NCI-H524 treated with DMSO at 0.1 percent for 48 hours (cell line): ENCODE results near the gene EXOC6B.
"Not testable (repeated sequence)": the region's sequence is repeated elsewhere in the genome, so short reads cannot be mapped to it uniquely, and the experiment has no call there.

Experiments
- DNase-seq: peaks from one replicate; lab custom pipeline; 2025; lab: John Stamatoyannopoulos, UW

EXOC6B gene

GRCh38 chr2:72604468-72604867 is 221.4 kb downstream of the EXOC6B start:
- no peak for DNase-seq

DNA sequence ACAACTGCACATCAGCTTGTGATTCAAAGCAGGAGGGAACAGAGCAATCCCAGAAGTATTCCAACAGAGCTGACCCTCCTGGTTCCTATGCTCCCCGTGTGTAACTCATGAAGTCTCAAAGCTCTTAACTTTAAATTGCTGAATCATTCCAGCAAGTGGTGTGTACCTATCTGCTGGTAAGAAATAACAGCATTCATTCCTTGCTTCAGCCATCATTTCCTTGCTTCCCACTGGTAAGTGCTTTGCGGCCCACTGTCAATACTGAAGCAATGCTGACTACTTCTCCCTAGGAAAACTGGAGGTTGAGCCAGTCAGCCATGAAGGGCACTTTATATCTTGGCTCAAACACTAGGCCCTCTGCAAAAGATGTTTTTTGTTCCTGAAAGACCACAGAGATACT is 222.4 kb downstream of the EXOC6B start:
- no peak for DNase-seq

DNA sequence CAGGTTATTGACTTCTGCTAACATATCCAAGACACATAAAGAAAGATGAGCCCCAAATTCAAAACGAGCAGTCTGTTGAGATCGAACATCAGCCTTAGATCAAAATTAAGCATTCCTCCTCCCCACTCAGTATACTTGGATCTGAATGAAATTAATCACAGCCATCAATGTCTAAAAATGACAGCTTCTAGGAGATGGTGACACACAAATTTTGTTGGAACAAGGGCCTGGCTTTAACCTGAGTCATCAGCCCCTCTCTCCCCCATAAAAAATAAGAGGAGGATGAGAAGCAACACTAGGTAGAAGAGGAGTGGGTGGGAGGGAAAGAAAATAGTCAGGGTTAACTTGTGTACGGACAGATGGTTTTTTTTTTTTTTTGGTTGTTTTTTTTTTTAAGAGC is 223.1 kb downstream of the EXOC6B start:
- DNase-seq = no peak

DNA sequence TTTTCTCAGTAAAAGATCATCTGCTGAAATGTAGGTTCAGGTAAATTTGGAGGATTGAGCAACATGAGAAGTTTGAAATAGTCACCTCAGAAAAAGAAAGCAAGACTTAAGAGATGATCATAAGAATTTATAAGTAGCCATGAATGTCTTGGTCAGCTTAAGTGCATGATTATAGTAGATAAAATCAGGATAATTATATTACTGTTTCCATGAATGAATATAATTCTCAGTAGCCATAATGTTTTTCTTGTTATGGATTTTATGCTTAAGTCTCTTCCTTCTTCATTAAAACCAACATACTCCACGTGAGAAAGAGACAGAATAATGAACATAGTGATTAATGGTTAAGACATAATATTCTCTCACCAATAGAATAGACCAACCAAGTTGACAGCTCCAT is 223.7 kb downstream of the EXOC6B start:
- DNase-seq = no peak

GRCh38 chr2:72583836-72584235 is 242.0 kb downstream of the EXOC6B start:
- not testable (repeated sequence) for DNase-seq

- DNase-seq = no peak
These were observed 242.5 kb downstream of the EXOC6B start for GRCh38 chr2:72583376-72583775.

DNA sequence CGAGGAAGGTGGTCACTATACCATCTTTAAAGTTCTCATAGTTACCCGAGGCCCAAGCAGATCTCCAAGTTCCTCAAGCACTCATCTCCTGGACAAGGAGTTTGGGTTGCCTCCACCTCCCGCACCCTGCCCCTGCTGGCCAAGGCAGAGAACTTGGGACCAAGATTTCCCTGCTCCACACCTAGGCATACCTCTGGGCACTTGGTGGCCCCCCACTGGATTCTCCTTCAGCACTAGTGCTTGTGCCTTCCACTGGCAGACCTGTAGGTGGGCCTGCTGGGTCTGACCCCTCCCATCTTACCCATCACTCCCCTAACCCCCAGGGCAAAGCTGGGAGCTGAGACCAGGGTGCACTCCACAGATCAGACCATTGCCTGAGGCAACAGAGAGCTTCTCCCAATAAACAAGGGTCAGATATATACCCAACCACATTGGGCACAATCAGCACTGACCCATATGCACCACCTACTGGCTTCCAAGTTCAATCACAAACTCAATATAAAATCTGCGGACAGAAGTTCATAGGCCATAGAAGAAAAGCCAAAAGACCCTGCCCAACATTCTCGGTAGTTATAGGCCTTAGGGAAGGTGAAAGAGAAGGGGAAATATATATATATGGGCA is 244.2 kb downstream of the EXOC6B start:
- no peak for DNase-seq

DNA sequence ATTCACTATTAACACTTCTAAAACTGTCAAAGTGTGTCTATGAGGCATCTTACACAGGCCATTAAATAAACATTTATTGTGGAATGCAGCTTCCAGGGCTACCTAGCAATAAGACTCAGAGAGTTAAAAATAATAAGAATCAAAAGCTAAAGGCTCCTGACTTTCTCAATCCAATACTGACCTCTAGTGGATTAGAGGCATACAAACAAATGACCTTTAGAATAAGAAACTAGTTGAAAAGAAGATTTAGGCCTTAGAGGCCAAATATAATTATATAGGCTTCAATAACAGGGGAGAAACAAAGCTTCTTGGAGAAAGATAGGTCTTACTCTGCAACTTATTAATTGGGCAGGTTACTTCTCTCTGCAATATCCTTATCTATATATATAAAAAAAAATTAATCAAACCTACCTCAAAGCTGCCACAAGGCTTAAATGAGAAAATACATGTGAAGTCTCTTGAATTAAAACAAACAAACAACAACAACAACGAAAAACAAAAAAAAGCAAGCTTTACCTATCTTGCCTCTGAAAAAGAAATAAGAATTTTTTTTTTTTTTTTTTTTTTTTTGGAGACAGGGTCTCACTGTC is 246.1 kb downstream of the EXOC6B start:
- DNase-seq = no peak

DNA sequence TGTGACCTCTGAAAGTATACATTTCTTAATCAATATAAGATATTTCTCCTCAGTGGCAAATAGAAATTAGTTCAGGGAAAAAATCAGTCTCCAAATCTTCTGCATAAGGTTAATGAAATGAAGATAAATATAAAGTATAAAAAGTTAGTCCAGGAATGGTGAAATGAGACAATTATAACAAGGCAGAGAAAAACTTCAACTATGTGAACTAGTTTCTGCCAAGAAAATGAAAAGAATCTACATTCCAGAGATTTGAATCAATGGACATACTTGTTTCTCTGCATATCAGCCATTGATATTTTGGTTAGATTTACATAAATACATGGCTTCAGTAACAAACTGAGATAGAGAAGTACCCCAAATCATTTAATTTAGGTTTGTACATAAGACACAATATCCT is 249.0 kb downstream of the EXOC6B start:
- no peak for DNase-seq

DNA sequence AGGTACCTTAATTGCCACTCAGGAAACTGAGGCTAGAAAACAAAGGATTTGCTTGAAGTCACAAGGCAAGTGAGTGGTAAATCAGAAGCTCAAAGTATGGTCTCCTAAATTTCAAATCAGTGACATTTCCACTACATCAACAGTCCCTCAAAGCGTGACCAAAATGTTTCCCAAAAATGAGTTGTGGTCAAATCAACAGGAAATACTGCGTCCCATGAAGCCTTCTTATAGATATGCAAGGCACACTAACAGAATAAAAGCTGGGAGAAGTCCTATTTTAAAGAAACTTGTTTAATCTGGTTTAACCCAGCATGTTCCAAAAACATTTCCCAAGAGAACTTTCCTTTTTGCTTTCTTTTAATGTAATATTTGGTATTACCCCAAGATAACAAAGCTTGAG is 249.4 kb downstream of the EXOC6B start:
- no peak for DNase-seq

DNA sequence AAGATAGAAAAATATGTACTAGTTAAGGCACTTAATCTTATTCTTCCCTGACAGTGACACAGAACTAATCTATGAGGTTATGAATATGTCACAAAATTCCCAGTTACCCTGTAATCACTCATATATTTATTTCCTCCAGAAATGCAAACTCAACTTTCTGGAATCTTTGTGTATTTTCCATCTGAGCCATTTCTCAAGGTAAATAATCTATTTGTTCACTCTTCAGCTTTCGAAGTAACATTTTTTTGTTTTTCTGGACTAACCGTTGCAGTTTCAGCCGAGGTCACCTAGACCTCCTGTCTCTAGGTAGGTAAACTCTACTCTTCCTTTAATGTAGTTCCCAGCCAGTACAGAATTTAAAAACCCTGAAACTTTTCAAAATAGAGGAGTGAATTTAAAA is 250.9 kb downstream of the EXOC6B start:
- DNase-seq = no peak

DNA sequence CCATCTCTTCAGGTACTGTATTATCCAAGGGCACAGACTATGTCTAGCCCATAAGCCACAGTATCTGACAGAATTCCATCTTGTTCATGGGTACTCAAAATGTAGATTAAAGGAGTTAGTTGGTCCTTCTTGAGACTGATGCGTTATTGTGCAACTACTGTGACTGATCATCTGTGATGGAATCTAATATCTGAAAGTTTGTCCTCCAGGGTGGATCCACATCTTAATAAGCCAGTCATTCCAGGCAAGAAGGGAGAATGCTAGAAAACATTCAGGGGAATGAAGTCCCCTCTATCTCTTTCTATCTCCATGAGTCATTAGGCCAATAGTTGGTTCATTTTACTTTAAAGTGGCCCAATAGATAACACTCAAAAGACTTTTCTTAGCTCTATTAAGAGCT is 252.6 kb downstream of the EXOC6B start:
- DNase-seq = no peak

DNA sequence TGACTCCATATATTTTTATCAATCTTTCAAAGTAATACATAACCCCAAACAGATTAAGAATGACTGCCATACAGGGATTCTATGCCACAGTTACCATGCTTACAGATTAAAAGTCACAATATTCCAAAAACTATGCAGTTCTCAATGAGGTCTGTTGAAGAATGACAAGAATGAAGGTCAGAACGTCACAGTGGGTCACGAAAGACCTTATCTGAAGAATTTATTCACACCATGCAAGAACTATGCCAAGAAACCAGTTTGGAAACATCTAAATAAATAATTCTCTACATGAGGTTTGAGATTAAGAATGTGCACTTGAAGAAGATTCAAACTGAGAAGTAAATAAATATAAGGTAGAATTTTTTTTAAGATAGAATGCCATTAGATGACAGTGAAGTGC is 253.3 kb downstream of the EXOC6B start:
- no peak for DNase-seq

- no peak for DNase-seq
These were observed 255.4 kb downstream of the EXOC6B start for GRCh38 chr2:72570413-72570812.

- DNase-seq = no peak
These were observed 263.2 kb downstream of the EXOC6B start for GRCh38 chr2:72562451-72563153.

DNA sequence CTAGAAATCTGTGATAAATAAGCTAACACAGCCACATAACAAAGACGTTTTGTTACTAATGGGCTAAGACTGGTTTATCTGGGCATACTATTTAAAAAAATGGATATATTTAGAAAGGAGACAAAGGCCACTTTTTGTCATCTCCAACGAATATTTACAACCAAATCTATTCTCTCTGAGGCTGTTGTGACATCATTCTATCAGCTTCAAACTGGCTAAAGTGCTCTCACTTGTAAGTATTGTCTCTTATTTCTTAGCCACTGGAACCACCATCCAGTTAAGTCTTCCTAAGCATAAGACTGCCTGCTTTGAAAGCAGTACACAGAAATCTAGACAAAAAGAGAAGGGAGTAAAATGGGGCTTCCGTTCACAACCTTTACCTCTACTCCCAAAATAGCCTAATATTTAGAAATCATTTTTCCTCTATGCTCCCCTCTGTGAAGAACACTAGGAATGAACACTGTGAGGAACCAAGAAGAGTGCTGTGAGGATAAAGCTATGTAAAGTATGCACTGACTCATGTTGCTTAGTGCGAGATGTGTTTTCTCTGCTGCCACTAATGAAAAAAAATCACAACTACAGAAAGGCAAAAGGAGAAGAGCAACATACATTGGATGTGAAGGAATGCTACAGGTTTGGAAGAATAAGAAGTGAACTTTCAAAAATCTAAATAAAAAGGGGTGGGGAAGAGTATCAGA is 264.1 kb downstream of the EXOC6B start:
- DNase-seq = no peak

DNA sequence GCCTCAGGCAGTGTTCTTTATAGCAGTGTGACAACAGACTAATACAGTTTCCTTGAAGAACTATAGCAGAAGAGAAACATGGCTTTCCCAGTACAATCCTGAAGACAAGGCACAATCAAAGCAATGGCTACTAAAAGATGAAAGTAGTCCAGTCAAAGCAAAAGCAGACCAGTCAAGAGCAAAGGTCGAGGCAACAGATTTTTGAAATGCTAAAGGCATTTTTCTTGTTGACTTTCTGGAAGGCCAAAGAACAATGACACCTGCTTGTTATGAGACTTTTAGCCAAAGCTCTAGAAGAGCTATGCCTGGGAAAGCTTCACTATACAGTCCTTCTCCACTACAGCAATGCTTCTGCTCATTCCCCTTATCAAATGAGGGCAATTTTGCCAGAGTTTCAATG is 269.9 kb downstream of the EXOC6B start:
- DNase-seq = no peak

- DNase-seq = not testable (repeated sequence)
These were observed 270.5 kb downstream of the EXOC6B start for GRCh38 chr2:72555363-72555762.

- DNase-seq = not testable (repeated sequence)
These were observed 270.9 kb downstream of the EXOC6B start for GRCh38 chr2:72554910-72555309.

- DNase-seq = no peak
These were observed 271.5 kb downstream of the EXOC6B start for GRCh38 chr2:72554381-72554780.

DNA sequence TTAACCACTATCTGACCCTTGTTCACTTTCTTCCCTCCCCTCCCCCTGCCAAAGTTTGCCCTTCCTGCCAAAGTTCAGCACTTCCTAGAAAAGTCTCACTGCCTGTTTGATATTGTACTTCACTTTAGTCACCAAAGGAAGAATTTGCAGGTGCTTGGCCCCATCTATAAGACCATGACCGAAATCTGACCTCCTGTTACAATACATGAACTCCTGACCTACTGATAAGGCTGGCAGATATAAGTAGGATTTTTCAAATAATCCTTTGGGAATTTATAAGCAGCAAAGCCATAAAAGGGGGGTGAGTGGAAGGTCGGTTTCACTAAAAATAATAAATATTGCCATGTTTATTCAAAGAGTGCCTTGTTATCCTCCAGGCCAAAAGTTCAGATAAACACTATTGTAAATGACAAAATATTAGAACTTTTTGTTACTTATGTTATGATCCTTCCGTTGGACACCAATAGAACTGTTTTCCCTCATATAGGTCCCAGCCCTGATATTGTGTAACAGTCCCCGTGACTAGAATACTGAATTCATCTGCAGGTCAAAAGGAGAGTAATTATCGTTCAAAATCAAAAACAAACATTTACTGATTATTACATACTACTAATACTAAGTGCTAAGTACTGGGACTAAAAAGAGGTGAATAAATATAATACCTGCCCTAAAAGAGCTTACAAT is 277.6 kb downstream of the EXOC6B start:
- DNase-seq = no peak

- DNase-seq = no peak
These were observed 280.0 kb downstream of the EXOC6B start for GRCh38 chr2:72545790-72546189.
